ENCODE data around the gene MBD5.
"Not testable (repeated sequence)": the region's sequence is repeated elsewhere in the genome, so short reads cannot be mapped to it uniquely, and the experiment has no call there.

The MBD5 gene

GRCh38 chr2:148021059-148021861, at the start of gene MBD5:
MBD5 (plus strand) TSS chr2:148021091.
- DNase-seq (ENCODE audit: low read depth in 3 of 3), result peak in 2 of 3 donors; percentile 17 to 32

- no peak for DNase-seq (ENCODE audit: low read depth in 3 of 3)
Observed at GRCh38 chr2:147976102-147976501, 44.8 kb upstream of the MBD5 start.

- DNase-seq (ENCODE audit: low read depth in 3 of 3), result no peak
Observed at GRCh38 chr2:147977679-147978078, 43.2 kb upstream of the MBD5 start.

- DNase-seq (ENCODE audit: low read depth in 3 of 3), result no peak
Observed at GRCh38 chr2:147980940-147981528, 39.9 kb upstream of the MBD5 start.

GRCh38 chr2:147989102-147989501, 31.8 kb upstream of the MBD5 start:
- no peak for DNase-seq (ENCODE audit: low read depth in 3 of 3)

DNA sequence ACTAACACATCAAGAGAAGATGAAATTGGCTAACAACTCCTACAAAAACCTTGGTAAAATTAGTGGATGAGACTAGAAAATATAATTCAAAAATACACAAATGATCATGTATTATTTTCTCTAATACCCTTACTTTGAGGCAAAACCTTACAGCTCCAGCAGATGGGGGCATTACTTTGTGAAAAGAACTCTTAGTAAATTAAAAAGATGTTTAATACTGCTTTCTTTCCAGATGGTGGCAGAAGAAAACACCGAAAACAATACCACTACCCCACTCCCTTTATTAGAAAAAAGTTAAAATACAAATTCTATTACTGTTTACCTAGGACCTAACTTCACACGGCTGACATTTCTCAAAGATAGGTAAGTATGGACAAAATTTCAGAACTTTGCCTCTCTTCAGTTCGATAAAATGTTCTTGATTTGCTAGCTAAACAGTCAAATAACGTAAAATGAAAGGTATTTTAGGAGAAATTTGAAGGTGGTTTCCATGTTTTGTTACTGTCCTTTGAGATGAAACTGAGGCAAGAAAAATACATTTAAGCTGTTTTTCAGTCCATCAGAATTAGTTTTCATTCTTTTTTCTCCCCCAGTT, 31.0 kb upstream of the MBD5 start:
- DNase-seq (ENCODE audit: low read depth in 3 of 3), result no peak

DNA sequence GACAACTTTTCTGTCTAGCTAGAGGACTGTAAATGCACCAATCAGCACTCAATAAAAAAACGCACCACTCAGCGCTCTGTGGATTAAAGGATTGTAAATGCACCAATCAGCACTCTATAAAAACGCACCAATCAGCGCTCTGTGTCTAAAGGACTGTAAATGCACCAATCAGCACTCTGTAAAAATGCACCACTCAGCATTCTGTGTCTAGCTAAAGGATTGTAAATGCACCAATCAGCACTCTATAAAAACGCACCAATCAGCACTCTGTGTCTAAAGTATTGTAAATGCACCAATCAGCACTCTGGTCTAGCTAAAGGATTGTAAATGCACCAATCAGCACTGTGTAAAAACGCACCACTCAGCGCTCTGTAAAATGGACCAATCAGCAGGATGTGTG, 25.9 kb upstream of the MBD5 start:
- not testable (repeated sequence) for DNase-seq (ENCODE audit: low read depth in 3 of 3)

- no peak for DNase-seq (ENCODE audit: low read depth in 3 of 3)
Observed at GRCh38 chr2:147996828-147997227, 24.1 kb upstream of the MBD5 start.

DNA sequence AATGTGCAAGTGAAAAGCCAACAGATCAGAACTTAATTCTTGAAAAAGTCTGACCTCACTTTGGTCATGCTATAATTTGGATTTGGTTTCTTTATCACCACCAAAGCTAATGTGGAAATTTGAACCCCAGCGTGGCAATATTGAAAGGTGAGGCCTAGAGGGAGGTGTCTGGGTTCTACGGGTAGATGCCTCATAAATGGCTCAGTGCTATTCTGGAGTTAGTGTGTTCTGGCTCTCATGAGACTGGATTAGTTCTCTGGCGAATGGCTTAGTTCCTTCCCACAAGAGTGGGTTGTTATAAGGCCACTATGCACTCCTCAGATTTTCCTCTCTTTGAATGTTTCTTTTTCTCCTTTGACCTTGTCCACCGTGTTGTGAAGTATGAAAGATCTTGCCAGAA, 22.7 kb upstream of the MBD5 start:
- no peak for DNase-seq (ENCODE audit: low read depth in 3 of 3)

- DNase-seq (ENCODE audit: low read depth in 3 of 3), result no peak
Observed at GRCh38 chr2:147999126-147999525, 21.8 kb upstream of the MBD5 start.

DNA sequence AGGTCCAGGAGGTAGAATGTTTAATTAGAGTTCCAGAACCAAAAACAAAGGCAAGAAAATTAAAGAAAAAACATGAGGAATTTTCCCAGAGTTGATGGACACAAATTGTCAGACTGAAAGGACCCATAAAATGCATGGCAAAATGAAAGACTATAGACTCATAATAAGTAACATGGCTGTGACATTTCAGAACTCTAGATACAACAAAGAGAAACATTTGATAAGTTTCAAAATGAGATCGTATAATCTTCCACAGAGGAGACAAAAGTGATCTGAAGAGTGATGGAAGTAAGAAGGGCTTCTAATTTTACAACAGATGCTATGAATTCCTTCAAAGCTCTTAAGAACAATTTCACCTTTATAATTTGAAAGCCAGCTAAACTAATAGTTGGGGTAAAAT, 20.8 kb upstream of the MBD5 start:
- no peak for DNase-seq (ENCODE audit: low read depth in 3 of 3)

DNA sequence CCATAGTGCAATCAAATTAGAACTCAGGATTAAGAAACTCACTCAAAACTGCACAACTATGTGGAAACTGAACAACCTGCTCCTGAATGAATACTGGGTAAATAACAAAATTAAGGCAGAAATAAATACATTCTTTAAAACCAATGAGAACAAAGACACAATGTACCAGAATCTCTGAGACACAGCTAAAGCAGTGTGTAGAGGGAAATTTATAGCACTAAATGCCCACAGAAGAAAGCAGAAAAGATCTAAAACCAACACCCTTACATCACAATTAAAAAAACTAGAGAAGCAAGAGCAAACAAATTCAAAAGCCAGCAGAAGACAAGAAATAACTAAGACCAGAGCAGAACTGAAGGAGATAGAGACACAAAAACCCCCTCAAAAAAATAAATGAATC, 18.5 kb upstream of the MBD5 start:
- not testable (repeated sequence) for DNase-seq (ENCODE audit: low read depth in 3 of 3)

- no peak for DNase-seq (ENCODE audit: low read depth in 3 of 3)
Observed at GRCh38 chr2:148006249-148007007, 14.5 kb upstream of the MBD5 start.

GRCh38 chr2:148007219-148007900, 13.5 kb upstream of the MBD5 start:
- DNase-seq (ENCODE audit: low read depth in 3 of 3), result no peak

DNA sequence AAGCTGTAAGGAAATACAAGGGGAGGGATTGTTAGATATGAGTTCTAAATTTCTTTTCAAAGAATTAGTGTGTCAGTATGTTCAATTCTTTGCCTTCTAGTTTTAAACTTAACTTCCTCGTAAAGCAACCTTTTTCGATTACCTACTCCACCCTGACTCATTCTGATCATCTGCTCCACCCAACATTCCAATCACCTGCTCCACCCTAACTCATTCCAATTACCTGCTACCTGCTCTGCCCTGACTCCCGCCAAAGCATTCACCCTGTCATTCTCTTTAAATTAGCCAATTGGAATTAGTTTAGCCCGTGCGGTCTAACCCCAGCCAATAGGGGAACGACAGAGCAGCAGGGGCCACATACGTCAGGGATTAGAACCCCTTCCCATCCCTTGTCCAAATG, 12.5 kb upstream of the MBD5 start:
- DNase-seq (ENCODE audit: low read depth in 3 of 3), result not testable (repeated sequence)

- DNase-seq (ENCODE audit: low read depth in 3 of 3), result no peak
Observed at GRCh38 chr2:148013876-148014275, 7.0 kb upstream of the MBD5 start.

GRCh38 chr2:148014616-148015015, 6.3 kb upstream of the MBD5 start:
- DNase-seq (ENCODE audit: low read depth in 3 of 3), result no peak

GRCh38 chr2:148020111-148021058, 506 bp upstream of the MBD5 start, which contains the start of gene ORC4:
ORC4 (minus strand) TSS chr2:148020737; CDS start chr2:147975958, 44,779 bp downstream.
- DNase-seq (ENCODE audit: low read depth in 3 of 3), result peak; percentile 92 to 98 (median 96)

GRCh38 chr2:148021886-148022285, 995 bp downstream of the MBD5 start:
- DNase-seq (ENCODE audit: low read depth in 3 of 3), result no peak

GRCh38 chr2:148022351-148022750, 1.5 kb downstream of the MBD5 start:
- DNase-seq (ENCODE audit: low read depth in 3 of 3), result no peak
